ENCODE data around the gene TRIM69. TPM values are rescaled to one million over a fixed set of nuclear protein-coding genes. Genes with fewer than 3 reads are reported as not detected.
"Not testable (repeated sequence)": the region's sequence is repeated elsewhere in the genome, so short reads cannot be mapped to it uniquely, and the experiment has no call there.

Gene TRIM69, protein sequence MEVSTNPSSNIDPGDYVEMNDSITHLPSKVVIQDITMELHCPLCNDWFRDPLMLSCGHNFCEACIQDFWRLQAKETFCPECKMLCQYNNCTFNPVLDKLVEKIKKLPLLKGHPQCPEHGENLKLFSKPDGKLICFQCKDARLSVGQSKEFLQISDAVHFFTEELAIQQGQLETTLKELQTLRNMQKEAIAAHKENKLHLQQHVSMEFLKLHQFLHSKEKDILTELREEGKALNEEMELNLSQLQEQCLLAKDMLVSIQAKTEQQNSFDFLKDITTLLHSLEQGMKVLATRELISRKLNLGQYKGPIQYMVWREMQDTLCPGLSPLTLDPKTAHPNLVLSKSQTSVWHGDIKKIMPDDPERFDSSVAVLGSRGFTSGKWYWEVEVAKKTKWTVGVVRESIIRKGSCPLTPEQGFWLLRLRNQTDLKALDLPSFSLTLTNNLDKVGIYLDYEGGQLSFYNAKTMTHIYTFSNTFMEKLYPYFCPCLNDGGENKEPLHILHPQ
- 10 to 100 TPM; 10.3 to 29.3 (median 18.3) TPM for total RNA-seq

DNA sequence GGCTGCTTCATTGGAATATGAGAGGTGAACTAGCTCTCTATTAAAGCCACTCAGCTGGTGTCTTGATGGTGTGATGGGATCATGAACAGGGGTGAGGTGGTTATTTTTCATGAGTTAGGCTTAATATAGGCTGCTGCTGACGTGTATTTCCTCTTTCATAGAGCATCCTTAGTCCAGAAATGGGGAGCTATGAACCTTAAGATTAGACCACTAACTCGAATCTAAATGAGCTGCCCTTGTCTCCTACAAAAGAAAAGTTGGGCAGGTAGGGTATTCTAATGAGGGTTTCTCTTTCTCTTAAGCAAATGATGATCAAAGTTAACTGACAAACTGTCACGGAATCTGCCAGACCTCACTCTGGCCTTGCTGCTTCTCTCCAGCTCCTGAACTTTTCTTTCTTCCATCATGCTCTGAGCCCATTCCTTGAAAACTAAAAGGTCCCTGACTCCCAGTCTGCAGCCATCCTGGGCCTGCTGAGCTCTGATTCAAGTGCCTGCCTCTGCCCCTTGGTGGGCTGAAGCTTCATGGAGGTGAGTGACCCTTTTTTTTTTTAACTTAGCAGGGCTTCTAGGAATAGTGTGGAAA lies at the start of gene TRIM69:
Gene TRIM69 (plus strand): TSS at position 348 of the 585 bp plus-strand sequence. CDS start 177 bp downstream, at position 525.
- Histone ChIP-seq H3K4me3 (peak within 1 kb of the TSS in 1 of 4 donors; percentile 10), H3K4me1 (peaks cover 7 to 24% (median 19%) of the 10 kb centered on the region in 4 donors), H3K9me3 (no peaks in the 10 kb centered on the region), H3K36me3 (peaks cover 0 to 9% (median 0%) of the 10 kb centered on the region in 4 donors), H3K27me3 (no peaks in the 10 kb centered on the region), H3K27ac (peak within 1 kb of the TSS; percentile 69 to 79 (median 78))
- ATAC-seq (ENCODE audit: low FRiP score in 2 of 2) (peak in 1 of 2 donors; percentile 6), DNase-seq (no peak)
- TF ChIP-seq, protein P1, sequence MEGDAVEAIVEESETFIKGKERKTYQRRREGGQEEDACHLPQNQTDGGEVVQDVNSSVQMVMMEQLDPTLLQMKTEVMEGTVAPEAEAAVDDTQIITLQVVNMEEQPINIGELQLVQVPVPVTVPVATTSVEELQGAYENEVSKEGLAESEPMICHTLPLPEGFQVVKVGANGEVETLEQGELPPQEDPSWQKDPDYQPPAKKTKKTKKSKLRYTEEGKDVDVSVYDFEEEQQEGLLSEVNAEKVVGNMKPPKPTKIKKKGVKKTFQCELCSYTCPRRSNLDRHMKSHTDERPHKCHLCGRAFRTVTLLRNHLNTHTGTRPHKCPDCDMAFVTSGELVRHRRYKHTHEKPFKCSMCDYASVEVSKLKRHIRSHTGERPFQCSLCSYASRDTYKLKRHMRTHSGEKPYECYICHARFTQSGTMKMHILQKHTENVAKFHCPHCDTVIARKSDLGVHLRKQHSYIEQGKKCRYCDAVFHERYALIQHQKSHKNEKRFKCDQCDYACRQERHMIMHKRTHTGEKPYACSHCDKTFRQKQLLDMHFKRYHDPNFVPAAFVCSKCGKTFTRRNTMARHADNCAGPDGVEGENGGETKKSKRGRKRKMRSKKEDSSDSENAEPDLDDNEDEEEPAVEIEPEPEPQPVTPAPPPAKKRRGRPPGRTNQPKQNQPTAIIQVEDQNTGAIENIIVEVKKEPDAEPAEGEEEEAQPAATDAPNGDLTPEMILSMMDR (IDR thresholded peaks at IDR 0.05): no peak
- TF ChIP-seq EP300 (IDR thresholded peaks at IDR 0.05) (no peak), POLR2A (IDR thresholded peaks at IDR 0.05) (no peak), POLR2AphosphoS5 (IDR thresholded peaks at IDR 0.05) (no peak)
- WGBS, 2 donors: 70 to 73% methylated on average over 3 of the region's 3 CpGs

DNA sequence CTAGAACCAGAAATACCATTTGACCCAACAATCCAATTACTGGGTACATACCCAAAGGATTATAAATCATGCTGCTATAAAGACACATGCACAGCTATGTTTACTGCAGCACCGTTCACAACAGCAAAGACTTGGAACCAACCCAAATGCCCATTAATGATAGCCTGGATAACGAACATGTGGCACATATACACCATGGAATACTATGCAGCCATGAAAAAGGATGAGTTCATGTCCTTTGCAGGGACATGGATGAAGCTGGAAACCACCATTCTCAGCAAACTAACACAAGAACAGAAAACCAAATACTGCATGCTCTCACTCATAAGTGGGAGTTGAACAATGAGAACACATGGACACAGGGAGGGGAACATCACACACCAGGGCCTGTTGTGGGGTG lies 47.0 kb upstream of the TRIM69 start:
- not testable (repeated sequence) for DNase-seq; H3K36me3 ChIP-seq; H3K4me3 ChIP-seq; H3K9me3 ChIP-seq; H3K4me1 ChIP-seq; H3K27ac ChIP-seq; ATAC-seq (ENCODE audit: low FRiP score in 2 of 2); H3K27me3 ChIP-seq
- WGBS, 2 donors: 82 to 86% methylated on average over 2 of the region's 2 CpGs

DNA sequence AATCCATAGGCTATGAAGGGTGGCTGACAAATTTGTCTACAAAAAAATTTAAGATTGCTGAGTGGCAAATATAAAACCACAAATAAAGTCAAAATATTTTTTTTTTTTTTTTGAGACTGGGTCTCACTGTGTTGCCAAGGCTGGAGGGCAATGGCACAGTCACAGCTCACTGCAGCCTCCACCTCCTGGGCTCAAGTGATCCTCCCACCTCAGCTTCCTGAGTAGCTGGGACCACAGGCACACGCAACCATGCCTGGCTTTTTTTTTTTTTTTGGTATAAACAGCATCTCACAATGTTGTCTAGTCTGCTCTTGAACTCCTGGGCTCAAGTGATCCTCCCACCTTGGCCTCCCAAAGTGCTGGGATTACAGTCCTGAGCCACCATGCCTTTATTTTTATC lies 46.1 kb upstream of the TRIM69 start:
- WGBS, 2 donors: 36 to 44% methylated on average over 1 of the region's 1 CpG
- not testable (repeated sequence) for H3K4me1 ChIP-seq; DNase-seq; H3K9me3 ChIP-seq; H3K36me3 ChIP-seq; H3K27me3 ChIP-seq; H3K4me3 ChIP-seq; H3K27ac ChIP-seq; ATAC-seq (ENCODE audit: low FRiP score in 2 of 2)

DNA sequence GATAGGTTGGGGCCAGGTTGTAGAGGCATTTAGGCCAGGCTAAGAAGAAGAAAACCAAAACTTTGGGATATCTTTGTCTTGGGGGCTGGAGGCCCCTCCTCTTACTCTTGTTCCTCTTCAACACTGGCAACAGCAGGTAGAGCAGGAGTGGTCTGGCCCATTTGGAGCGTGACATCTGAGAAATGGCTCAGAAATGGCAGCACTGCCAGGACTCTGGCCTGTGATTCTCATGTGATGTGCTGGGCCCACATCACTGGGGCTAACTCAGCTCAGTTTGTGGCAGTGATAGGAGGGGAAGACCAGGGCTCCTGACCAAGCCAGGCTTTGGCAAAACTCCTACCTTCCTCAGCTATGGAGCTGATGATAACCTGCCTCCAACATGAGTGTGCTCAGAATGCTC lies 43.7 kb upstream of the TRIM69 start:
- H3K4me3 ChIP-seq: no peak overlapping the region
- TF ChIP-seq POLR2A (IDR thresholded peaks at IDR 0.05): no peak
- no peak for TF ChIP-seq POLR2AphosphoS5 (IDR thresholded peaks at IDR 0.05)
- TF ChIP-seq, protein P1 (IDR thresholded peaks at IDR 0.05): no peak
- TF ChIP-seq EP300 (IDR thresholded peaks at IDR 0.05): no peak
- H3K4me1 ChIP-seq: no peaks in the 10 kb centered on the region
- WGBS, 2 donors: 83 to 100% methylated on average over 1 of the region's 1 CpG
- no peak overlapping the region for H3K27ac ChIP-seq
- ATAC-seq (ENCODE audit: low FRiP score in 2 of 2) (no peak), DNase-seq (no peak)
- no peaks in the 10 kb centered on the region for H3K9me3 ChIP-seq
- H3K27me3 ChIP-seq: no peaks in the 10 kb centered on the region
- H3K36me3 ChIP-seq: no peaks in the 10 kb centered on the region

DNA sequence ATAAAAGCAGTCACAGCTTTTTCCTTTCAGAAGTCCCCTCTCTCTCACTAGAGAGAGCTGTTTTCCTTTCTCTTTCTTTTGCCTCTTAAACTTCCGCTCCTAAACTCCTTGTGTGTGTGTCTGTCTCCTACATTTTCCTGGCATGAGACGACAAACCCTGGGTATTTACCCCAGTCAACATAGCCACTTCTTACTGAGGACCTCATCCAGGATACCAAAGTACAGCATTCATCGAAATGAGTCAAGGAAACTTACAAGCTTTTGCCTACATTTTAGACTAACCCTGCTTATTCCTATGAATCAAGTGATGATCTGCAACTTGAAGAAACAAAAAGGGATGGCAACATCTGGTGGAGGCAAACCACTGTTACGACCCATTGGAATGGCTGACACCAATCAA lies 41.9 kb upstream of the TRIM69 start:
- DNase-seq (no peak), ATAC-seq (ENCODE audit: low FRiP score in 2 of 2) (no peak)
- WGBS, 2 donors: 83 to 84% methylated on average over 4 of the region's 4 CpGs

More for the DNA sequence above, 41.9 kb upstream of the TRIM69 start:
- Histone ChIP-seq H3K27ac (no peak overlapping the region), H3K4me3 (no peak overlapping the region), H3K4me1 (no peaks in the 10 kb centered on the region), H3K27me3 (no peaks in the 10 kb centered on the region), H3K9me3 (no peaks in the 10 kb centered on the region), H3K36me3 (no peaks in the 10 kb centered on the region)
- no peak for TF ChIP-seq EP300 (IDR thresholded peaks at IDR 0.05)
- no peak for TF ChIP-seq POLR2AphosphoS5 (IDR thresholded peaks at IDR 0.05)
- no peak for TF ChIP-seq POLR2A (IDR thresholded peaks at IDR 0.05)
- TF ChIP-seq, protein P1 (IDR thresholded peaks at IDR 0.05): no peak
